A549 (cell line): ENCODE measurements around the gene TAF8. TPM values are rescaled to one million over a fixed set of nuclear protein-coding genes. Genes with fewer than 3 reads are reported as not detected.

Experiments
- ATAC-seq, 2 experiments: fragments of 200-7000 bp in 1 of 2; fragments of >200 bp in 1 of 2; cut with Nextera tagmentation in 1 of 2; cut with Tn5 transposase in 1 of 2; 3 replicates each; pipeline versions ENCODE4 v1.8.0 to v1.9.1; 2018 to 2020; ENCODE audit warnings: mild to moderate bottlenecking in 1 of 2, moderate library complexity in 1 of 2
- CTCF ChIA-PET: fragments of 300-600 bp; sonication (Branson Sonifier 250); formaldehyde crosslinking; extraction: SDS; loops from one replicate; lab custom pipeline; 2021; ENCODE audit warnings: antibody characterized with exemption, inconsistent platforms; lab: Yijun Ruan, JAX
- POLR2A ChIA-PET: fragments of 350-600 bp; formaldehyde crosslinking; extraction: SDS; loops from one replicate; lab custom pipeline; 2021; ENCODE audit warnings: antibody characterized with exemption, inconsistent platforms; lab: Yijun Ruan, JAX
- DNase-seq, 2 experiments: peaks; one replicate each; pipeline versions ENCODE4 v3.0.0 to v3.0.0-alpha.2; 2011 to 2016; ENCODE audit warnings: low read depth in 1 of 2, low spot score in 1 of 2
- FAIRE-seq: peaks from 2 replicates; lab custom pipeline; 2011; peaks lifted over from hg19 to GRCh38; lab: Jason Lieb, UNC
- H3K27ac ChIP-seq, 2 experiments: fragments of >200 bp; sonication (Bioruptor Twin); formaldehyde crosslinking; 3 replicates each; pipeline ENCODE4 v1.5.1; 2016 to 2017
- H3K4me1 ChIP-seq: fragments of >200 bp; sonication (Bioruptor Twin); formaldehyde crosslinking; 3 replicates; pipeline ENCODE4 v1.6.1; 2016
- H3K4me2 ChIP-seq: fragments of >200 bp; sonication (Bioruptor Twin); formaldehyde crosslinking; 3 replicates; pipeline ENCODE4 v1.6.1; 2016
- H3K4me3 ChIP-seq: fragments of >200 bp; sonication (Bioruptor Twin); formaldehyde crosslinking; 3 replicates; pipeline ENCODE4 v1.5.1; 2016
- H3K9me3 ChIP-seq: fragments of >200 bp; sonication (Bioruptor Twin); formaldehyde crosslinking; 3 replicates; pipeline ENCODE4 v1.6.1; 2016
- ATOH8 ChIP-seq: fragments of 250-450 bp; sonication (Bioruptor Pico); IDR thresholded peaks from 2 replicates; pipeline ENCODE4 v1.5.0; 2020; ENCODE audit warnings: low read depth, mild to moderate bottlenecking, moderate library complexity
- BHLHE40 ChIP-seq: IDR thresholded peaks from 2 replicates; pipeline ENCODE4 v1.6.1; 2012; ENCODE audit warnings: low read depth, low read length, inconsistent platforms
- CBX8 ChIP-seq: fragments of 200-600 bp; sonication (generic); IDR thresholded peaks from 2 replicates; pipeline ENCODE4 v1.6.1; 2016
- CHD2 ChIP-seq: fragments of 150-350 bp; IDR thresholded peaks from 2 replicates; pipeline ENCODE4 v1.6.1; 2014; ENCODE audit warnings: low read length; ENCODE audit not compliant: partially characterized antibody
- EHF ChIP-seq: fragments of 250-450 bp; sonication (Bioruptor Pico); IDR thresholded peaks from 2 replicates; pipeline ENCODE4 v1.5.0; 2020; ENCODE audit warnings: mild to moderate bottlenecking
- EHMT2 ChIP-seq: fragments of 200-600 bp; sonication (generic); IDR thresholded peaks from 2 replicates; pipeline ENCODE4 v1.6.1; 2016; ENCODE audit warnings: antibody characterized with exemption, low read depth, mild to moderate bottlenecking, moderate library complexity
- FOSB ChIP-seq: fragments of 250-450 bp; sonication (Bioruptor Pico); IDR thresholded peaks from 2 replicates; pipeline ENCODE4 v1.5.0; 2020; ENCODE audit warnings: mild to moderate bottlenecking, moderate library complexity
- FOXS1 ChIP-seq: fragments of 250-450 bp; sonication (Bioruptor Pico); IDR thresholded peaks from 2 replicates; pipeline ENCODE4 v1.5.0; 2020; ENCODE audit warnings: mild to moderate bottlenecking, moderate library complexity
- HDAC2 ChIP-seq: fragments of 200-600 bp; sonication (generic); IDR thresholded peaks from 2 replicates; pipeline ENCODE4 v1.6.1; 2016
- HES2 ChIP-seq: fragments of >200 bp; sonication (Bioruptor Twin); formaldehyde crosslinking; IDR thresholded peaks from 2 replicates; pipeline ENCODE4 v1.6.1; 2016
- HOXA7 ChIP-seq: fragments of 250-450 bp; sonication (Bioruptor Pico); IDR thresholded peaks from 2 replicates; pipeline ENCODE4 v1.5.0; 2020; ENCODE audit warnings: mild to moderate bottlenecking, moderate library complexity
- HOXB13 ChIP-seq: fragments of 250-450 bp; sonication (Bioruptor Pico); IDR thresholded peaks from 2 replicates; pipeline ENCODE4 v1.5.0; 2020; ENCODE audit warnings: low read depth, mild to moderate bottlenecking, moderate library complexity
- HOXB5 ChIP-seq: fragments of 250-450 bp; sonication (Bioruptor Pico); IDR thresholded peaks from 2 replicates; pipeline ENCODE4 v1.5.0; 2020; ENCODE audit warnings: mild to moderate bottlenecking, moderate library complexity
- NPAS2 ChIP-seq: fragments of 250-450 bp; sonication (Bioruptor Pico); IDR thresholded peaks from 2 replicates; pipeline ENCODE4 v1.8.0; 2022; ENCODE audit warnings: mild to moderate bottlenecking, moderate library complexity, borderline replicate concordance
- RARB ChIP-seq: fragments of 250-450 bp; sonication (Bioruptor Pico); IDR thresholded peaks from 2 replicates; pipeline ENCODE4 v1.8.0; 2021; ENCODE audit warnings: mild to moderate bottlenecking, moderate library complexity
- SMC3 ChIP-seq: fragments of >200 bp; sonication (Bioruptor Twin); formaldehyde crosslinking; IDR thresholded peaks from 3 replicates; pipeline ENCODE4 v1.6.1; 2018; ENCODE audit warnings: inconsistent platforms
- TFCP2L1 ChIP-seq: fragments of 250-450 bp; sonication (Bioruptor Pico); IDR thresholded peaks from 2 replicates; pipeline ENCODE4 v1.5.0; 2021; ENCODE audit warnings: mild to moderate bottlenecking
- ZNF302 ChIP-seq: fragments of 250-450 bp; sonication (Bioruptor Pico); IDR thresholded peaks from 2 replicates; pipeline ENCODE4 v1.9.0; 2021; ENCODE audit warnings: inconsistent platforms, mild to moderate bottlenecking, moderate library complexity
- ZSCAN20 ChIP-seq: fragments of 250-450 bp; sonication (Bioruptor Pico); IDR thresholded peaks from 2 replicates; pipeline ENCODE4 v1.8.0; 2022; ENCODE audit warnings: mild to moderate bottlenecking, moderate library complexity
- WGBS: methylation state at CpG from one replicate; pipeline ENCODE4 v1.1.6; 2017; ENCODE audit errors: missing lambda C conversion rate; 5-methylcytosine and 5-hydroxymethylcytosine counted together
- polyA plus RNA-seq, 4 experiments: library from polyadenylated mRNA; depleted of rRNA in 3 of 4; stranded (reverse); fragments of >200 nt; fragmentation: RNase III in 1 of 4; extraction: RNeasy Plus Mini Kit Qiagen cat#74134 plus additional on column Dnase treatment in 1 of 4; gene quantifications; 2 replicates in 3 of 4; 3 replicates in 1 of 4; pipeline ENCODE4 v1.2.3, GENCODE V29; 2011 to 2017
- TF ChIP-seq, protein P1 (sequence below): fragments of 150-350 bp; IDR thresholded peaks from 2 replicates; pipeline ENCODE4 v1.6.1; 2014; ENCODE audit warnings: low read depth, mild to moderate bottlenecking, low read length
- TF ChIP-seq, protein P2 (sequence below): IDR thresholded peaks from 2 replicates; pipeline ENCODE4 v1.6.1; 2012; ENCODE audit warnings: low read depth, borderline replicate concordance
- TF ChIP-seq, protein P3 (sequence below): fragments of >200 bp; sonication (Bioruptor Twin); formaldehyde crosslinking; IDR thresholded peaks from 3 replicates; pipeline ENCODE4 v1.5.1; 2016
- TF ChIP-seq, protein P4 (sequence below): fragments of 200-600 bp; sonication (generic); IDR thresholded peaks from 2 replicates; pipeline ENCODE4 v1.6.1; 2016; ENCODE audit warnings: antibody characterized with exemption, mild to moderate bottlenecking, moderate library complexity

Gene TAF8
- polyA plus RNA-seq, 2 of the 4 experiments (the other 2 are of a cell fraction) = 14.0 to 18.7 TPM

GRCh38 chr6:42105709-42106108 lies 55.4 kb downstream of the TAF8 start (continued):
- TF ChIP-seq, protein P1, sequence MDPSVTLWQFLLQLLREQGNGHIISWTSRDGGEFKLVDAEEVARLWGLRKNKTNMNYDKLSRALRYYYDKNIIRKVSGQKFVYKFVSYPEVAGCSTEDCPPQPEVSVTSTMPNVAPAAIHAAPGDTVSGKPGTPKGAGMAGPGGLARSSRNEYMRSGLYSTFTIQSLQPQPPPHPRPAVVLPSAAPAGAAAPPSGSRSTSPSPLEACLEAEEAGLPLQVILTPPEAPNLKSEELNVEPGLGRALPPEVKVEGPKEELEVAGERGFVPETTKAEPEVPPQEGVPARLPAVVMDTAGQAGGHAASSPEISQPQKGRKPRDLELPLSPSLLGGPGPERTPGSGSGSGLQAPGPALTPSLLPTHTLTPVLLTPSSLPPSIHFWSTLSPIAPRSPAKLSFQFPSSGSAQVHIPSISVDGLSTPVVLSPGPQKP = no peak
- TF ChIP-seq ZSCAN20 (CRISPR knock-in tag) (no peak), HOXB5 (no peak), HES2 (no peak), HOXA7 (CRISPR knock-in tag) (no peak), ZNF302 (CRISPR knock-in tag) (no peak)

- ChIA-PET CTCF (no interaction called here), POLR2A (no interaction called here)
- ATAC-seq (no peak; a peak in 1 of 6 replicates), DNase-seq (no peak), FAIRE-seq (no peak)
- TF ChIP-seq HDAC2 (no peak), TFCP2L1 (CRISPR knock-in tag) (no peak), RARB (CRISPR knock-in tag) (no peak)
- TF ChIP-seq, protein P2, sequence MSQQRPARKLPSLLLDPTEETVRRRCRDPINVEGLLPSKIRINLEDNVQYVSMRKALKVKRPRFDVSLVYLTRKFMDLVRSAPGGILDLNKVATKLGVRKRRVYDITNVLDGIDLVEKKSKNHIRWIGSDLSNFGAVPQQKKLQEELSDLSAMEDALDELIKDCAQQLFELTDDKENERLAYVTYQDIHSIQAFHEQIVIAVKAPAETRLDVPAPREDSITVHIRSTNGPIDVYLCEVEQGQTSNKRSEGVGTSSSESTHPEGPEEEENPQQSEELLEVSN = no peak
- TF ChIP-seq, protein P3, sequence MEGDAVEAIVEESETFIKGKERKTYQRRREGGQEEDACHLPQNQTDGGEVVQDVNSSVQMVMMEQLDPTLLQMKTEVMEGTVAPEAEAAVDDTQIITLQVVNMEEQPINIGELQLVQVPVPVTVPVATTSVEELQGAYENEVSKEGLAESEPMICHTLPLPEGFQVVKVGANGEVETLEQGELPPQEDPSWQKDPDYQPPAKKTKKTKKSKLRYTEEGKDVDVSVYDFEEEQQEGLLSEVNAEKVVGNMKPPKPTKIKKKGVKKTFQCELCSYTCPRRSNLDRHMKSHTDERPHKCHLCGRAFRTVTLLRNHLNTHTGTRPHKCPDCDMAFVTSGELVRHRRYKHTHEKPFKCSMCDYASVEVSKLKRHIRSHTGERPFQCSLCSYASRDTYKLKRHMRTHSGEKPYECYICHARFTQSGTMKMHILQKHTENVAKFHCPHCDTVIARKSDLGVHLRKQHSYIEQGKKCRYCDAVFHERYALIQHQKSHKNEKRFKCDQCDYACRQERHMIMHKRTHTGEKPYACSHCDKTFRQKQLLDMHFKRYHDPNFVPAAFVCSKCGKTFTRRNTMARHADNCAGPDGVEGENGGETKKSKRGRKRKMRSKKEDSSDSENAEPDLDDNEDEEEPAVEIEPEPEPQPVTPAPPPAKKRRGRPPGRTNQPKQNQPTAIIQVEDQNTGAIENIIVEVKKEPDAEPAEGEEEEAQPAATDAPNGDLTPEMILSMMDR = no peak
- H3K4me1 ChIP-seq = peaks cover 3% of the 10 kb centered on the region; the same call in 2 of the 3 replicates
- 85% methylated on average over 10 of the region's 19 CpGs for WGBS
- no peaks in the 10 kb centered on the region for H3K9me3 ChIP-seq
- no peak overlapping the region for H3K4me3 ChIP-seq
- no peak overlapping the region for H3K4me2 ChIP-seq
- peak overlapping the region in 1 of 2 experiments; percentile 17; a peak in 1 of 6 replicates for H3K27ac ChIP-seq
Observed at GRCh38 chr6:42106112-42107023, 56.0 kb downstream of the TAF8 start.

DNA sequence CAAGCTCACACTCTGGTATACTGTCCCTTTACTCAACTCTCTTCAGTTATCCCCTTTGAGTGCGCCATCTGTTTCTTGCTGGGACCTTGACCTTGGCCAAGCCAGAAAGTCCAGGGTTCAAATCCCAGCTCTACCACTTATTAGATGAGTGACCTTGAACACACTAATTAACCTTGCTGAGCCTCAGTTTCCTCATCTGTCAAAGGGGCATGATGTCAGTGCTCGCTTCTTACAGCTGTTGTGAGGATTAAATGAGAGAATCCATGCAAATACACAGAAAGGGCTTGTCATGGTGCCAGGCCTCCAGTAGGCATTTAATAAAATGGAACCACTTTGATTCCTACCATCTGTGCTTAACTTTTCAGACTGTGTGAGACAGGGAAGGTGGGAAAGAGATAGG lies 57.7 kb downstream of the TAF8 start:
- no peak overlapping the region for H3K4me3 ChIP-seq
- no peak for ATAC-seq
- FAIRE-seq = no peak
- no peak overlapping the region for H3K27ac ChIP-seq
- DNase-seq = no peak
- ChIA-PET POLR2A (no interaction called here), CTCF (interaction anchor here (1.1 kb wide), 1 partner anchor 59 kb away, joined by 4 read pairs; no protein-coding TSS in a partner anchor)
- H3K9me3 ChIP-seq = no peaks in the 10 kb centered on the region
- TF ChIP-seq BHLHE40 = no peak
- no peak for TF ChIP-seq FOXS1 (CRISPR knock-in tag)
- no peak for TF ChIP-seq CHD2
- H3K4me1 ChIP-seq = no peaks in the 10 kb centered on the region
- 87% methylated on average over 2 of the region's 2 CpGs for WGBS
- H3K4me2 ChIP-seq = no peak overlapping the region

DNA sequence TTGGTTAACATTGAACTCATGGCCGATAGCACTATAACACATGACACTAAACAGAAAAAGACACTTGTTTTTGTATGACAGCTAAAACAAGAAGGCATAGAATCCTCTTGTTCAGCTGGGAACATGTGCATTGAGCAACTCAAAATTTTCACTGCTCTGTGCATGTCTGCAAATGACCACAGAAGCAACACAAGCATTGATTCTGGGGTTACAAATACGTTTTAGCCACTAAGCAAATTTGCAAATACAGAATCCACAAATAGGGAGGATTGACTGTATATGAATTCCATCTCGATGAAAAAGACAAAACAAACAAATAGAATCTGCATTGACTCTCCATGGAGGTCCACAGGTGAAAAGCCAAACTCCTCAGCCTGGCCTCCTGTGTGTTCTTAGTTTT lies 60.4 kb downstream of the TAF8 start:
- no peak for ATAC-seq
- H3K9me3 ChIP-seq = no peaks in the 10 kb centered on the region
- DNase-seq = no peak
- ChIA-PET POLR2A (no interaction called here), CTCF (interaction anchor here (0.6 to 1.5 kb wide), 2 partner anchors 35 to 114 kb away, joined by 4 to 5 read pairs; no protein-coding TSS in a partner anchor)
- 29% methylated on average over 3 of the region's 3 CpGs for WGBS
- H3K4me1 ChIP-seq = peaks cover 15% of the 10 kb centered on the region
- FAIRE-seq = no peak
- H3K27ac ChIP-seq = no peak overlapping the region
- H3K4me3 ChIP-seq = no peak overlapping the region
- no peak overlapping the region for H3K4me2 ChIP-seq
- TF ChIP-seq SMC3 = no peak
- no peak for TF ChIP-seq NPAS2 (CRISPR knock-in tag)
- TF ChIP-seq ATOH8 (CRISPR knock-in tag) = no peak
- no peak for TF ChIP-seq EHMT2
- TF ChIP-seq EHF (CRISPR knock-in tag) = no peak
- TF ChIP-seq FOSB (CRISPR knock-in tag) = no peak
- no peak for TF ChIP-seq CBX8
- TF ChIP-seq, protein P4, sequence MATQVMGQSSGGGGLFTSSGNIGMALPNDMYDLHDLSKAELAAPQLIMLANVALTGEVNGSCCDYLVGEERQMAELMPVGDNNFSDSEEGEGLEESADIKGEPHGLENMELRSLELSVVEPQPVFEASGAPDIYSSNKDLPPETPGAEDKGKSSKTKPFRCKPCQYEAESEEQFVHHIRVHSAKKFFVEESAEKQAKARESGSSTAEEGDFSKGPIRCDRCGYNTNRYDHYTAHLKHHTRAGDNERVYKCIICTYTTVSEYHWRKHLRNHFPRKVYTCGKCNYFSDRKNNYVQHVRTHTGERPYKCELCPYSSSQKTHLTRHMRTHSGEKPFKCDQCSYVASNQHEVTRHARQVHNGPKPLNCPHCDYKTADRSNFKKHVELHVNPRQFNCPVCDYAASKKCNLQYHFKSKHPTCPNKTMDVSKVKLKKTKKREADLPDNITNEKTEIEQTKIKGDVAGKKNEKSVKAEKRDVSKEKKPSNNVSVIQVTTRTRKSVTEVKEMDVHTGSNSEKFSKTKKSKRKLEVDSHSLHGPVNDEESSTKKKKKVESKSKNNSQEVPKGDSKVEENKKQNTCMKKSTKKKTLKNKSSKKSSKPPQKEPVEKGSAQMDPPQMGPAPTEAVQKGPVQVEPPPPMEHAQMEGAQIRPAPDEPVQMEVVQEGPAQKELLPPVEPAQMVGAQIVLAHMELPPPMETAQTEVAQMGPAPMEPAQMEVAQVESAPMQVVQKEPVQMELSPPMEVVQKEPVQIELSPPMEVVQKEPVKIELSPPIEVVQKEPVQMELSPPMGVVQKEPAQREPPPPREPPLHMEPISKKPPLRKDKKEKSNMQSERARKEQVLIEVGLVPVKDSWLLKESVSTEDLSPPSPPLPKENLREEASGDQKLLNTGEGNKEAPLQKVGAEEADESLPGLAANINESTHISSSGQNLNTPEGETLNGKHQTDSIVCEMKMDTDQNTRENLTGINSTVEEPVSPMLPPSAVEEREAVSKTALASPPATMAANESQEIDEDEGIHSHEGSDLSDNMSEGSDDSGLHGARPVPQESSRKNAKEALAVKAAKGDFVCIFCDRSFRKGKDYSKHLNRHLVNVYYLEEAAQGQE = no peak
- no peak for TF ChIP-seq HOXB13 (CRISPR knock-in tag)
- TF ChIP-seq RARB (CRISPR knock-in tag) = no peak
